ENCODE data around the gene PAM16. TPM values are rescaled to one million over a fixed set of nuclear protein-coding genes. Genes with fewer than 3 reads are reported as not detected.

PAM16 gene
- total and polyA plus RNA-seq, 4 donors: 23.0 to 183 (median 58.7) TPM

- H3K36me3 ChIP-seq (ENCODE audit: control insufficient read depth in 4 of 4, insufficient read depth in 4 of 4, low read length in 4 of 4): peaks cover 0 to 4% (median 0%) of the 10 kb centered on the region in 4 donors
- H3K27me3 ChIP-seq (ENCODE audit: control insufficient read depth in 3 of 3, insufficient read depth in 3 of 3, low read length in 2 of 3): no peaks in the 10 kb centered on the region
- 6 to 7% methylated on average over 29 to 30 of the region's 30 CpGs for WGBS, 2 donors
- H3K9ac ChIP-seq (ENCODE audit: insufficient read depth in 1 of 2, low read length in 2 of 2): peak overlapping the region in 1 of 2 donors; percentile 25
- H3K4me1 ChIP-seq (ENCODE audit: control insufficient read depth in 5 of 5, insufficient read depth in 5 of 5, low read length in 5 of 5): peaks cover 5 to 43% (median 34%) of the 10 kb centered on the region in 5 donors
- H3K27ac ChIP-seq (ENCODE audit: low read depth in 1 of 2, low read length in 1 of 2): peak overlapping the region; percentile 86 to 92
- DNase-seq (peak; percentile 90 to 94 (median 90)), ATAC-seq (ENCODE audit: insufficient read depth, low FRiP score) (peak; percentile 78)
- peak; percentile 37 for TF ChIP-seq CTCF (IDR thresholded peaks at IDR 0.05; ENCODE audit: control extremely low read depth, extremely low read depth)
- H3K9me3 ChIP-seq (ENCODE audit: control insufficient read depth in 4 of 4, insufficient read depth in 3 of 4, low read length in 3 of 4): no peaks in the 10 kb centered on the region
- no peak overlapping the region for H3K4me3 ChIP-seq
Measured at GRCh38 chr16:4328046-4328781, 22.9 kb downstream of the PAM16 start.

- no peaks in the 10 kb centered on the region for H3K36me3 ChIP-seq (ENCODE audit: control insufficient read depth in 4 of 4, insufficient read depth in 4 of 4, low read length in 4 of 4)
- no peaks in the 10 kb centered on the region for H3K9me3 ChIP-seq (ENCODE audit: control insufficient read depth in 4 of 4, insufficient read depth in 3 of 4, low read length in 3 of 4)
- WGBS, 2 donors: 4 to 5% methylated on average over 25 to 57 of the region's 57 CpGs
- H3K4me3 ChIP-seq: no peak overlapping the region
- no peaks in the 10 kb centered on the region for H3K27me3 ChIP-seq (ENCODE audit: control insufficient read depth in 3 of 3, insufficient read depth in 3 of 3, low read length in 2 of 3)
- peak in 1 of 3 donors; percentile 49 for DNase-seq
- no peak for ATAC-seq (ENCODE audit: insufficient read depth, low FRiP score)
- H3K27ac ChIP-seq (ENCODE audit: low read depth in 1 of 2, low read length in 1 of 2): peak overlapping the region; percentile 86 to 92
- no peak for TF ChIP-seq CTCF (IDR thresholded peaks at IDR 0.05; ENCODE audit: control extremely low read depth, extremely low read depth)
- peaks cover 5 to 44% (median 38%) of the 10 kb centered on the region in 5 donors for H3K4me1 ChIP-seq (ENCODE audit: control insufficient read depth in 5 of 5, insufficient read depth in 5 of 5, low read length in 5 of 5)
- H3K9ac ChIP-seq (ENCODE audit: insufficient read depth in 1 of 2, low read length in 2 of 2): peak overlapping the region in 1 of 2 donors; percentile 32
Measured at GRCh38 chr16:4327386-4328045, 23.6 kb downstream of the PAM16 start.

- H3K27ac ChIP-seq (ENCODE audit: low read depth in 1 of 2, low read length in 1 of 2): peak overlapping the region in 1 of 2 donors; percentile 91
- no peak for TF ChIP-seq CTCF (IDR thresholded peaks at IDR 0.05; ENCODE audit: control extremely low read depth, extremely low read depth)
- ATAC-seq (ENCODE audit: insufficient read depth, low FRiP score) (no peak), DNase-seq (no peak)
- peak overlapping the region in 1 of 2 donors; percentile 24 for H3K9ac ChIP-seq (ENCODE audit: insufficient read depth in 1 of 2, low read length in 2 of 2)
- H3K27me3 ChIP-seq (ENCODE audit: control insufficient read depth in 3 of 3, insufficient read depth in 3 of 3, low read length in 2 of 3): no peaks in the 10 kb centered on the region
- H3K4me1 ChIP-seq (ENCODE audit: control insufficient read depth in 5 of 5, insufficient read depth in 5 of 5, low read length in 5 of 5): peaks cover 5 to 56% (median 46%) of the 10 kb centered on the region in 5 donors
- no peaks in the 10 kb centered on the region for H3K36me3 ChIP-seq (ENCODE audit: control insufficient read depth in 4 of 4, insufficient read depth in 4 of 4, low read length in 4 of 4)
- 70 to 72% methylated on average over 6 of the region's 6 CpGs for WGBS, 2 donors
- H3K9me3 ChIP-seq (ENCODE audit: control insufficient read depth in 4 of 4, insufficient read depth in 3 of 4, low read length in 3 of 4): no peaks in the 10 kb centered on the region
- H3K4me3 ChIP-seq: no peak overlapping the region
Measured at GRCh38 chr16:4325253-4325758, 25.8 kb downstream of the PAM16 start.

Measured in lung (tissue), 12 donors.